Measurements from ENCODE around the gene ENKD1. TPM values are rescaled to one million over a fixed set of nuclear protein-coding genes. Genes with fewer than 3 reads are reported as not detected.
A peak's percentile ranks its signal among the peaks of the same experiment; 100 is the strongest.

The ENKD1 gene
- 10 to 100 TPM in 1 of 6 experiments, 1 to 10 TPM in 5; 7.4 to 10.8 (median 8.9) TPM for total RNA-seq (2021; fragmentation: NEBNext Ultra II Directional; extraction: Animal tissue kit (Norgen Biotek cat#: 25700))
- long read RNA-seq, result 0 reads

DNA sequence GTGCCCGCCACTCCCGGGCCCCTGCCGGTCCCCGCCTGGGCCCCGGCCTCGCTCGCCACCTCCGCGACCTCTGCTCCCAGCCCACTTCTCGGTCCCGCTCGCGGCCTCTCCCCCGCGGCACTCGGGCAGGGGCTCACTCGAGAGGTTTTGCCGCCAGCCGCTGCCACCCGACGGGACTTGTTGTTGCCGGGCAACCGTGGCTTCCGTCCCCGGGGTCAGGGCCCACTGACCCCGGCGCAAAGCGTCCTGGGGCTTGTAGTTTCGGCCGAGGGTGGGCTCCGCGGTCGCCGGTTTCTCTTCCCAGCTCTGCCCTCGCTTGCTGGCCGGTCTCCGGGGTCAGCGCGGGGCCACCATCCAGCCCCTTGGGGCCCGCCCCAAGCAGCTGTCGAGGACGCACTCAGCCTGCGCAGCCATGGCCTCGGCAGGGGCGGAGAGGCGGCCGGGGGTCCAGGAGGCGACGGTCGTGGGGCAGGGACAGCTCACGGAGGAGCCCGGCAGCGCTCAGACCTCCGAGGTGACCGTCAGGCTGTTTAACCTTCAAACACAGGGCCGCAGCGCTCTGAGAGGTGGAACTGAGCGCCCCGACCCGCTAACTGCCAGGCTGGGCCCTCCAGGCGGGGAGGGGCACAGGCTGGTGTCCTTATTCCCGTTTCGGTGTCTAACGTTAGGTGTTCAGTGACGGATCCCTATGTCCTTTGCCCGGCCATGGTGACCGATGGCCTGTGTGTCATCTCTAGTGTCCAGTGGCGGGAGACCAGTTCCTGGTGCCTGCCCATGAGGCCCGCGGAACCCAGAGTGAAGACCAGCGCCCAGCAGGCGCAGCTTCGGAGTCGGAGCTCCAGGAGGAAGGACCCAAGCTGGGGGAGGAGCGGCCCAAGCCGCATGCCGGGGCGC, at the start of gene ENKD1, which contains the start of gene C16orf86:
ENKD1 (minus strand) TSS at position 192 of the 894 bp plus-strand sequence. CDS start 308 bp downstream, outside the sequence.
C16orf86 (plus strand) TSS at position 256 of the 894 bp plus-strand sequence; CDS start at position 413, 157 bp downstream.
- DNase-seq, result peak; percentile 36
- Mint-ChIP-seq H3K36me3 (ENCODE audit: low read depth) (no peaks in the 10 kb centered on the region), H3K27me3 (ENCODE audit: insufficient read depth) (peaks cover 7% of the 10 kb centered on the region; the same call in 1 of the 2 replicates), H3K4me1 (ENCODE audit: low read depth) (peaks cover 13% of the 10 kb centered on the region; the same call in 1 of the 2 replicates), H3K9me3 (no peaks in the 10 kb centered on the region), H3K27ac (peak within 1 kb of the TSS; percentile 85), H3K4me3 (peak within 1 kb of the TSS; percentile 82)
- TF ChIP-seq, protein P1, sequence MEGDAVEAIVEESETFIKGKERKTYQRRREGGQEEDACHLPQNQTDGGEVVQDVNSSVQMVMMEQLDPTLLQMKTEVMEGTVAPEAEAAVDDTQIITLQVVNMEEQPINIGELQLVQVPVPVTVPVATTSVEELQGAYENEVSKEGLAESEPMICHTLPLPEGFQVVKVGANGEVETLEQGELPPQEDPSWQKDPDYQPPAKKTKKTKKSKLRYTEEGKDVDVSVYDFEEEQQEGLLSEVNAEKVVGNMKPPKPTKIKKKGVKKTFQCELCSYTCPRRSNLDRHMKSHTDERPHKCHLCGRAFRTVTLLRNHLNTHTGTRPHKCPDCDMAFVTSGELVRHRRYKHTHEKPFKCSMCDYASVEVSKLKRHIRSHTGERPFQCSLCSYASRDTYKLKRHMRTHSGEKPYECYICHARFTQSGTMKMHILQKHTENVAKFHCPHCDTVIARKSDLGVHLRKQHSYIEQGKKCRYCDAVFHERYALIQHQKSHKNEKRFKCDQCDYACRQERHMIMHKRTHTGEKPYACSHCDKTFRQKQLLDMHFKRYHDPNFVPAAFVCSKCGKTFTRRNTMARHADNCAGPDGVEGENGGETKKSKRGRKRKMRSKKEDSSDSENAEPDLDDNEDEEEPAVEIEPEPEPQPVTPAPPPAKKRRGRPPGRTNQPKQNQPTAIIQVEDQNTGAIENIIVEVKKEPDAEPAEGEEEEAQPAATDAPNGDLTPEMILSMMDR (IDR thresholded peaks at IDR 0.05), result no peak

GRCh38 chr16:67716097-67716496, 49.5 kb upstream of the ENKD1 start:
- no peak overlapping the region for H3K27ac Mint-ChIP-seq
- H3K4me3 Mint-ChIP-seq, result no peak overlapping the region
- DNase-seq, result no peak
- peaks cover 29% of the 10 kb centered on the region for H3K4me1 Mint-ChIP-seq (ENCODE audit: low read depth)
- H3K36me3 Mint-ChIP-seq (ENCODE audit: low read depth), result no peaks in the 10 kb centered on the region
- no peaks in the 10 kb centered on the region for H3K9me3 Mint-ChIP-seq
- peaks cover 4% of the 10 kb centered on the region; the same call in 1 of the 2 replicates for H3K27me3 Mint-ChIP-seq (ENCODE audit: insufficient read depth)
- TF ChIP-seq, protein P1 (IDR thresholded peaks at IDR 0.05), result no peak

DNA sequence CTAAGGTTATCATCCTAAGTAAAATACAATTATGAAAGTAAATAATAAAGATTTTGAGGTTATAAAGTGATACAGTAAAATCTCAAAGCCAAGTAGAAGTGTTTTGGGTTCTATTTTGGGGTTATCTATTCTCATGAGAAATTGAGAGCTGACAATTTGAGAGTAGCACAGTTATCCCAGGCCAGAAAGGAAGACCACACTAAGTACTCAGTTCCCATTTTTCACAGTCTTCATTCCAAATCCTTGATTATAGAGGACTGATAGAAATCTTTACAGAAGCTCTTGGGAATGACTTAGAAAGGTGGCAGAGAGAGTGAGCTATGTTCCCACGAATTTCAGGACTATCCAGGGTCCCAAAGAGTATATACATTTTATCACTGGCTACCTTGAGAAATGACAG, 48.0 kb upstream of the ENKD1 start:
- H3K4me3 Mint-ChIP-seq, result no peak overlapping the region
- no peaks in the 10 kb centered on the region for H3K9me3 Mint-ChIP-seq
- no peak for DNase-seq
- TF ChIP-seq, protein P1 (IDR thresholded peaks at IDR 0.05), result no peak
- H3K27me3 Mint-ChIP-seq (ENCODE audit: insufficient read depth), result peaks cover 4% of the 10 kb centered on the region; the same call in 1 of the 2 replicates
- H3K27ac Mint-ChIP-seq, result no peak overlapping the region
- no peaks in the 10 kb centered on the region for H3K36me3 Mint-ChIP-seq (ENCODE audit: low read depth)
- peaks cover 13% of the 10 kb centered on the region for H3K4me1 Mint-ChIP-seq (ENCODE audit: low read depth)

- DNase-seq, result no peak
- TF ChIP-seq, protein P1 (IDR thresholded peaks at IDR 0.05), result no peak
- Mint-ChIP-seq H3K27me3 (ENCODE audit: insufficient read depth) (peaks cover 4% of the 10 kb centered on the region; the same call in 1 of the 2 replicates), H3K4me3 (no peak overlapping the region), H3K4me1 (ENCODE audit: low read depth) (peaks cover 16% of the 10 kb centered on the region), H3K36me3 (ENCODE audit: low read depth) (no peaks in the 10 kb centered on the region), H3K9me3 (no peaks in the 10 kb centered on the region), H3K27ac (no peak overlapping the region; the same call in 1 of the 2 replicates)
These were observed 47.2 kb upstream of the ENKD1 start for GRCh38 chr16:67713647-67714273.

- no peak for DNase-seq
- H3K4me3 Mint-ChIP-seq, result no peak overlapping the region
- peaks cover 15% of the 10 kb centered on the region for H3K4me1 Mint-ChIP-seq (ENCODE audit: low read depth)
- H3K27ac Mint-ChIP-seq, result no peak overlapping the region
- H3K36me3 Mint-ChIP-seq (ENCODE audit: low read depth), result no peaks in the 10 kb centered on the region
- TF ChIP-seq, protein P1 (IDR thresholded peaks at IDR 0.05), result no peak
- H3K27me3 Mint-ChIP-seq (ENCODE audit: insufficient read depth), result no peaks in the 10 kb centered on the region
- H3K9me3 Mint-ChIP-seq, result no peaks in the 10 kb centered on the region
These were observed 44.1 kb upstream of the ENKD1 start for GRCh38 chr16:67710607-67711006.

Data from HFFc6 (cell line).